GM18507 (cell line): ENCODE data around the gene KCNA4.
"Not testable (repeated sequence)": the region's sequence is repeated elsewhere in the genome, so short reads cannot be mapped to it uniquely, and the experiment has no call there.

Source experiments
- DNase-seq: peaks from one replicate; pipeline ENCODE4 v3.0.0; 2011; ENCODE audit warnings: low read depth; ENCODE audit not compliant: insufficient read length; ENCODE audit errors: extremely low spot score
- FAIRE-seq: peaks from 2 replicates; lab custom pipeline; 2011; peaks lifted over from hg19 to GRCh38; lab: Jason Lieb, UNC

KCNA4 gene

DNA sequence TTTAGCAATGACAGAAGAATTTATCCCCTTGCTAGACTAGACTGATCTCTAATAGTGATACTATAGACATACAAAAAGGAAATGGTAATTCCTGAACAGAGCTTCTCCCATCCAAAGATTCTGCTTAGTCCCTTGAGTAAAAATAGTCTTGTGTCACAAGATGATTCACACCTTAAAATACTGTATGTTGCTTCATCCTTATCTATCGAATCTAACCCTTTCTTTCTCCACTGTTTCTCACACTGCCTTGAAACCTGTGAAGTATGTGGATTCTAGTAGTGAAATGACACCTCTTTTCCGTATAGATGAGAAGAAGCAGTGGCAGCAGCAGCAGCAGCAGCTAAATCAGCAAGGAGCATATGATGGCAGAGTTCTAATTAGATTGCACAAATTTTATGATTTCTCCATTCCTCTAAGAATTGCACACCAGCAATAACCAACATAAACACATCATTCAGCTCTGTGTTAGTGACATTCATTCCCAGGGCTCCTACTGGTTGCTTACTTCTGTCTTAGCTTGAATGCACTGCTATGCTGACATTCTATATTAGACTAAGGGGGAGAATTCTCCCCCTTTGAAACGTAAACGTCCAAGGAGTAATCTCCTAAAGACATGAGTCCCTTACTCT is 14.6 kb downstream of the KCNA4 start:
- DNase-seq: no peak

DNA sequence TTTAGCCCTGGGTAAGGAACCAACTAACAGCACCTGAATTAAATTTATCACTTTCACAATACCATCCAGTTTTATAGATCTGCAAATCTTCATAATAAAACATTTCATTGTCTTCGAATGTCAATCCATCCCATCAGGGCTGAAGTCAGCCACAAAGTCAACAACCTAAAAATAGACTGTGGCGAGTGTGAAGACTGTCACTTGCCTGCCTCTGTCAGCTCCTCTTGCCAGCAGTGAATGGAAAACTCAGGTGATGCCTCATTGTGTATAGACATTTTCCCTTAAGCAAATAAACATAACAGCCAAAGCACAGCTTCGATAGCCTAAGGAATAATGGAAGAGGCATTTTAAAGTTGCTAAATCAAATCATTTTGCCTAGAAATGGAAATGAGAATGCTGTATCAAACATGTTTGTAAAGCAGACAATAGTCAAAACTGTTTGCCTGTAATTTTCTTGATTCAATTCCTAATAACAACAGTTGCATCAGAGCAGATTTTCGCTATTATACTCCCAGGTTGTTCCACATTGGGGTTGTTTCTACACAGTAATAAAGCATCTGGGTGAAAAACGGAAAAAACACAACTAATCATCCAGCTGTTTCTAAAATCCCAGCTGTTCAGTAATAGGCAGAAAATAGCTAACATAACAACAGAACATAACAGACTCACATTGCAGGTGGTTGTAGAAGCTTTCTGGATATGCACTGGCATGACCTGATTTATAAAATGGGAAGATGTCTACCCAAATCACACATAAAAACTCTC is 15.7 kb downstream of the KCNA4 start:
- FAIRE-seq: no peak

More for the DNA sequence above, 14.6 kb downstream of the KCNA4 start:
- FAIRE-seq: no peak

DNA sequence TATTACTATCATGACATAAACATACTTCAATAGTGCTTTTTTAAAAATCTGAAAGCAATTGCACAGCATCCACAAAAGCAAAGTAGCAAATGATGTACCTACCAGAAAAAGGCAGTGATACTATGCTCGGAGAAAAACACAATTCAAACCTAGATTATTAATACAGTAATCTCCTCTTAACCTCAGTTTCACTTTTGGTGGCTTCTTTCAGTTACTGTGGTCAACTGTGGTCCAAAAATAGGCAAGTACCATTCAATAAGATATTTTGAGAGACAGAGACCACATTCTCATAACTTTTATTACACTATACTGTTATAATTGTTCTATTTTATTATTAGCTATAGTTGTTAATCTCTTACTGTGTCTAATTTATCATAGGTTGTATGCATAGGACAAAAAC is 20.8 kb downstream of the KCNA4 start:
- DNase-seq (no peak), FAIRE-seq (no peak)

More for the DNA sequence above, 15.7 kb downstream of the KCNA4 start:
- no peak for DNase-seq

DNA sequence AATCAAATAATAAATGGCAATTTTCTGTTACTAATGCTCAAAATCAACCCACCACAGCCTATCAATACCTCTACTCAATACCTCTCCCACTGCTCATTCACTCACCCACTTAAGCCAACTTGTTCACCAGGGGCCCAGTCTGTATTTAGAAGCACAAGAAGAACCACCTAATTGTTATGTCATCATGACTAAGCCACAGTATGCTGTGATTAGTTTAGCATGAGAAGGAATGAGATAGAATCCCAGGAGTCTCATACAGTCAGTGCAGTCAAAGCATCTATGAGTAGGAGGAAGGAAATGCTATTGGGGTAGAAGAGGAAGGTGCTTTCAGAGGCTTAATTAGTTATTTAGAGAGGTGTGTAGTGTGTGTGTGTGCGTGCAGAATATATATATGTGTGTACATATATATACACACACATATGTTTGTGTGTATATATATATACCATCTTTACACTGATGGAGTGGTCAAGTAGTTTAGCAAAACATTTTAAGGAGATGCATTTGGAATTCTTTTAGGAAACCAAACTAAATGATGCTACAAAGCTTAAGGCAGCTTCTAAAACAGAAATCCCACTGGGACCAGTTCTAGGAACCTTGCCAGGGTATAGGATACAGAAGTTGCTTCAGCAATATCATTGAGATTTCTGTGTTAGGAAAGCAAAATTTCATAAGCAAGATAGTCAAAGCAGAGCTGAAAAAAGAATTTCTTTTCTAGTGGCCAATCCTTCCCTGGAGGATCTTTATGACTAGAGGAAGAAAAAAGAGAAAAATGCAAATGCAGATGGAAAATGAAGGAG is 27.5 kb downstream of the KCNA4 start:
- FAIRE-seq (no peak), DNase-seq (no peak)

DNA sequence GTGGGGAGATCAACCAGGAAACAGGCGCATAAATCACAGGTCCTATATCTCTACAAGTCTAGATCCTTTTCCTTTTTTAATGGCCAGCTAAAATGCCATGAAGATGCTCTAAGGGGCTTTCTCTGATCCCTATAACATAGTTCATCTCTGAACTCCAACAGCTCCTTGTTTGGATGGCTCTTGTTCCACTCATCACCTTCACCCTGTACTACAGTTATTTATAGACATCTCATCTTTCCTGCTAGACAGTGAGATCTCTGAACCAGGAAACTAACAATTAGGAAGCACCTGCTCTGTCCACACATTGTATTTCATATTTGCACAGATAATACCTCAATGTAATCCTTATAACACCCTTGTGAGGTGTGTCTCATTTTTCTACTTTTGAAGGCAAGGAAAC is 31.6 kb downstream of the KCNA4 start:
- DNase-seq (no peak), FAIRE-seq (no peak)

DNA sequence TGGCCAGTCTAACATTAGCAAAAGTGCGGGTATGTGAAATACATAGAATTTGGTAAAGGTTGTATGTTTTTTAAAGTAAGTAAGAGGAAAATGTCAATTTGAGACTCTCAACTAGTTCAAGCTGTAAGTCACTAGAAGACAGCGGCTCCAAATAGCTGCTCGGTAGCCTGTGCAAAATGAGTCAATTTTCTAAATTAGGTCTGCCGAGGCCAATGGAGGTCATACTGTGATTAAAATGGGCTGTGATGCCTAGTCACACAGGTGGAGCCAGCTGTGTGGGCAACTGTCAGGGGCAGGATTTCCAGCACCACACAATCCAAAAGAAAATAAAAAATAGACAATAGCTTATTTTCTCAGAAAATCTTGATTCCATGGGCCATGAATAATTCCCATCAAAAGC is 32.3 kb downstream of the KCNA4 start:
- FAIRE-seq: no peak
- no peak for DNase-seq

DNA sequence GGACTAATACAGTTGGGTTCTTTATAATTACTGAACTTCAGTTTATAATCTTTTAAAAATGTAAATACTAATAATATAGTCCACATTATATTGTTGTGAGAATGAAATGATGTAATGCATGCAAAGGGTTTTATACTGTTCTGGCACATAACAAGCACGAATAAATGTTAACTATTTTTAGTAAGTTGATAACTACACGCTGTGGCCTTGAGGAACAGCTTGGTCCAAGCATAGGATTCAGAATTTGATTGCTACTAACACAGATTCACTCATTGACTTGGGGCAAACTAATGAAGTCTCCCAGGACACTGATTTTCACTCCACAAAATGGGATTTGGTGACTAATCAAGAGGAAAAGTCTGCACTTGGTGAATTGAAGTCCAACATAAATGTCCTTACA is 38.3 kb downstream of the KCNA4 start:
- DNase-seq: no peak
- no peak for FAIRE-seq

DNA sequence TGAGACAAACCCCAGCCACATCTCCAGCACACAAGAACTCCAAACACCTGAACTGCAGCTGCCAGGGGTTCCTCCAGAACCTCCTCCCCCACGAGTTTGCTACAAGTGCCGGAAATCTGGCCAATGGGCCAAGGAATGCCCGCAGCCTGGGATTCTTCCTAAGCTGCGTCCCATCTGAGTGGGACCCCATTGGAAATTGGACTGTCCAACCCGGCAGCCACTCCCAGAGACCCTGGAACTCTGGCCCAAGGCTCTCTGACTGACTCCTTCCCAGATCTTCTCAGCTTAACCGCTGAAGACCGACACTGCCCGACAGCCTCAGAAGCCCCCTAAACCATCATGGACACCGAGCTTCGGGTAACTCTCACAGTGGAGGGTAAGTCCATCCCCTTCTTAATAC is 41.2 kb downstream of the KCNA4 start:
- DNase-seq, FAIRE-seq: not testable (repeated sequence)

DNA sequence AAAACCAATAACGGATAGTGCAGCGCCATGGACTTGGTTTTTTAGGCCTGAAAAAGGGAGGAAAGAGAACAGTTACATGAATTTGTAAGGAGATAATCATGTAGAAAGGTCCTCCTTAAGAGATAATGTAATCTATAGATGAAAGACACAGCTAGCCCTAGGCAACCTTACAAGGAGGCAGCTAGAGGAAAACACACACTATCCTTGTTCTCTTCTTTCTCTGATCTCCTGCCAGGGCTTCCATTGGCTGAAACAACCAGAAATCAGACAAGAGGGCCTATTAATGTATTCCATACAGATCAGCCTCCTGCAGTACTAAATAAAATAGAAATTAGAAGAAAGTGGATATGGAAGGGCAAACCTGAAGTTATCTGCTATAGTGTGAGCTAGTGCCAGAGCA is 53.0 kb downstream of the KCNA4 start:
- FAIRE-seq: no peak
- no peak for DNase-seq

DNA sequence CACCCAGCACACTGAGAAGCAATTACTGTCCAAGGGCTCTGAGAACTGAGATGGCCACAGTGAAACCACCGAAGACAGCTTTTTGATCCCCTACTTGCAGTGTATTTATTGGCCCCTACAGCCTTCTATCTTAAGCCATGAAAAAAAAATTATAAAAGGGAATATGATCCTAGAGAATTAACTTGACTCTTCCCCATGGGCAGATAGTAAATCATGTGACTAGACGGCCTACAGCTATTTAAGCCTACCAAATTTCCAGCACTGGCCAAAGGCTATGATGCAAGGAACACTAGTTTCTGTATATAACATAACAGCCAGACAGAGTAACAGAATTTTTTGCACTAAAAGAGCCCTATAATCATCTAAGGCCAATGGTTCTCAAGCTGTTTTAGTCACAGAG is 53.8 kb downstream of the KCNA4 start:
- no peak for DNase-seq
- no peak for FAIRE-seq

DNA sequence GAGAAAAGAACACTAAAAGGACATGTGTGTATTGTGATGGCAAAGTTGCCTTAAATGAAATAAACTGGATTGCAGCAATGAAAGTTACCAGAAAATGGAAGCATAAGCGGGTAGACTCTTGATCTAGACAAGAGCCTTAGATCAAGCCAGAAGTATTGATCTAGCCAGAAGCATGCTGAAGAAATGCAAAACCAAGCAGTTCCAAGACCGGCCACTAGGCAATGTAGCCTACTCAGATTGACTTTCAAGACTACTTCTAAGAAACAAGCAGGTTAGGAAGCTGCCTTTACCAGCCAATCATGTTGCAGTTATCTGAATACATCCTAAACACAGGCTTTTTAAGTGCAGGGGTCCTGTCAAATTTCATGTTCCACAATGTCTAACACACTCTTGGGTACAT is 54.6 kb downstream of the KCNA4 start:
- DNase-seq: no peak
- no peak for FAIRE-seq
